ENCODE data around the gene BAIAP2L1.
"Not testable (repeated sequence)": the region's sequence is repeated elsewhere in the genome, so short reads cannot be mapped to it uniquely, and the experiment has no call there.

The BAIAP2L1 gene

DNA sequence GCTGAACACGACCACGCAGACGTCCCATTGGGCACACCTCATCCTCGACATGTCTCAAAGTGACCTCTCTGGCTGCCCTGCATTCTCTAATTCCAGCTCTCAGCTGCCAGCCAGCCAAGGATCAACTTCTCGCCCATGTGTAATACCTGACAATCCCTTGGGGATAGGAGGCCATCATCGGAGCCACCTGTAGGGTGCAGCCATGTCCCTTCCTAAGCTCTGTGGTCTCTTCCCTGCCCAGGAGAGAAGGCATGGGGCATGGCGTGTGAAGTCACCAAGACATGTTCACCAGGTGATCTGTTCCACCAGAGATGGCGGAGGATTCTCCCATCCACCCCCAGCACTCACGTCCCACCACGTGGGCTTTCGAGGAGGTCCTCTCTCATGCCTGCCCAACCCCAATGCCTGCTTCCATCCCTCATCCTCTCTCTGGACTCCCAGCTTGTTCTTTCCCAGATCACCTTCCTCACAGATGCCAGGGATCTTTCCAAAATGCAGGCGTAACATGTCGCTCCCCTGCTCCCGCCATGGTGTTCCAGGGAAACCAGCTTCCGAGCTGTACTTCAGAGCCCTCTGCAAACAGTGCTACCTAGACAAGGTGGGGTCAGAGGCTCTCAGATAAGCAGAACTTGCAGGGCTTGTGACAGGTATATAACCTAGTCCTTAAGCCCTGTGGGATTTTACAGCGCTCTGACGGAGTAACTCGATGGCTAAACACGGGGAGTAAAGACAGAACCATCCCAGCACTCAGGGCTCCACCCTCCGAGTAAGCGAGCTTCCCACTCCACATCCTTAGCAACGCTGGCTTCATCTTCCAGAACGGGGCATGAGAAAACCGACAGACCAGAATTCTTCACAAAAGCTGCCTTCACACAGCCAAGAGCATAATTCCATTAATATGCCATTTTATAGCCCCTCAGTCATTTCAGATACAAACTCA lies 78.3 kb downstream of the BAIAP2L1 start:
- no peak for DNase-seq (ENCODE audit: low read depth)
- H3K4me3 ChIP-seq (ENCODE audit: control insufficient read depth, low read depth, low read length): no peak overlapping the region

DNA sequence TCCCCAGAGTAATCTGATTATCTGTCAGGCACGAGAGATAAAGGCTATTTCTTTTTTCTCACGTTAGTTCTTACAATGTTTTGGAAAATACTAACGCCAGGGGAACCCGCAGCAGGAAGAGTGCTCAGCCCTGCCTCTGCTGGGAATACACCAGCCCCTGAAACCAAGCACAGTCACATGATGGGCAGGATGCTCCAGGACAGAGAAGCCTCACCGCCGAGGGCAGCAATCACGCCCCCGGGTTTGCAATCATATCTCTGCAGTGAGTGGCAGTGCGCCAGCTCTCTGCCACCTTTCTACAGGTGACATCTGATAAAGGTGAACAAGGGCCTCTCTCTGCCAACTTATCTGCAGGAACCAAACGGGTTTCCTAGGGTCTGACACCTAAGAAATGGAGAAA lies 79.6 kb downstream of the BAIAP2L1 start:
- H3K4me3 ChIP-seq (ENCODE audit: control insufficient read depth, low read depth, low read length): no peak overlapping the region
- DNase-seq (ENCODE audit: low read depth): no peak
- TF ChIP-seq, protein P1, sequence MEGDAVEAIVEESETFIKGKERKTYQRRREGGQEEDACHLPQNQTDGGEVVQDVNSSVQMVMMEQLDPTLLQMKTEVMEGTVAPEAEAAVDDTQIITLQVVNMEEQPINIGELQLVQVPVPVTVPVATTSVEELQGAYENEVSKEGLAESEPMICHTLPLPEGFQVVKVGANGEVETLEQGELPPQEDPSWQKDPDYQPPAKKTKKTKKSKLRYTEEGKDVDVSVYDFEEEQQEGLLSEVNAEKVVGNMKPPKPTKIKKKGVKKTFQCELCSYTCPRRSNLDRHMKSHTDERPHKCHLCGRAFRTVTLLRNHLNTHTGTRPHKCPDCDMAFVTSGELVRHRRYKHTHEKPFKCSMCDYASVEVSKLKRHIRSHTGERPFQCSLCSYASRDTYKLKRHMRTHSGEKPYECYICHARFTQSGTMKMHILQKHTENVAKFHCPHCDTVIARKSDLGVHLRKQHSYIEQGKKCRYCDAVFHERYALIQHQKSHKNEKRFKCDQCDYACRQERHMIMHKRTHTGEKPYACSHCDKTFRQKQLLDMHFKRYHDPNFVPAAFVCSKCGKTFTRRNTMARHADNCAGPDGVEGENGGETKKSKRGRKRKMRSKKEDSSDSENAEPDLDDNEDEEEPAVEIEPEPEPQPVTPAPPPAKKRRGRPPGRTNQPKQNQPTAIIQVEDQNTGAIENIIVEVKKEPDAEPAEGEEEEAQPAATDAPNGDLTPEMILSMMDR (conservative IDR thresholded peaks at IDR 0.05; ENCODE audit: control insufficient read depth, insufficient read depth, low read depth, low read length): no peak

More for the DNA sequence above, 78.3 kb downstream of the BAIAP2L1 start:
- TF ChIP-seq, protein P1 (conservative IDR thresholded peaks at IDR 0.05; ENCODE audit: control insufficient read depth, insufficient read depth, low read depth, low read length): no peak

DNA sequence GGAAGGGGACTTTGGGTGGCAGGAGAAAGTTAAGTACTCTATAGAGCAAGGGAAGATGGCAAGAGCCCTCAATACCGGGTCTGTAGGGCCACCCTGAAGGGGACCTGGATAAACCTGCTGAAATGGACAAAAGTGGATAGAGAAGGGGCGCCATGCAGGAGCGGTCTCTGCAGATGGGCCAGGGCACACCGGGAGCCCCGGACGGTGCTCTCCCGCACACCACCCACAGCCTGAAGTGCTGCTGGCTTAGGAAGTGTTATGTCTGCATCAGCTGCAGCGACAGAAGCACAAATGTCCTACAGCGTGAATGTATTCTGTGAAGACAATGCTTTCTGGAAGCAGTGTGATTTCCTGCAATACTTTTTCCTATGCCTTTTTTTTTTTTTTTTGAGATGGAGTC lies 81.7 kb downstream of the BAIAP2L1 start:
- DNase-seq (ENCODE audit: low read depth): no peak
- TF ChIP-seq, protein P1 (conservative IDR thresholded peaks at IDR 0.05; ENCODE audit: control insufficient read depth, insufficient read depth, low read depth, low read length): no peak
- H3K4me3 ChIP-seq (ENCODE audit: control insufficient read depth, low read depth, low read length): no peak overlapping the region

DNA sequence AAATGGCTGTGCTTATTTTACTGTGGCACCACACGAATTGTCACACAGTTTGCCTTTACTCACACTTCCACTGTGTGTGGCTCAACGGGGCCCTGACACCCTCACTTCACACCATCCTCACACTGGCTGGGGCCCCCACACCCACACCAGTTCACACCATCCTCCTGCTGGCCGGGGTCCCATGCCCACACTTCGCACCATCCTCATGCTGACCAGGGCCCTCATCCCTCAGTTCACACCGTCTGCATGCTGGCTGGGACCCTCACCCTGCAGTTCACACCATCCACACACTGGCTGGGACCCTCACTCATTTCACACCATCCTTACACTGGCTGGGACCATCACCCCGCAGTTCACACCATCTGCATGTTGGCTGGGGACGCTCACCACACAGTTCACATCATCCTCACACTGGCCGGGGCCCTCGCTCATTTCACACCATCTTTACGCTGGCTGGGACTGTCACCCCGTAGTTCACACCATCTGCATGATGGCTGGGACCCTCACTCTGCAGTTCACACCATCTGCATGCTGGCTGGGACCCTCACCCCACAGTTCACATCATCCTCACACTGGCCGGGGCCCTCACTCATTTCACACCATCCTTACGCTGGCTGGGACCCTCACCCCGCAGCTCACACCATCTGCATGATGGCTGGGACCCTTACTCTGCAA lies 83.4 kb downstream of the BAIAP2L1 start:
- TF ChIP-seq, protein P1 (conservative IDR thresholded peaks at IDR 0.05; ENCODE audit: control insufficient read depth, insufficient read depth, low read depth, low read length): no peak
- no peak for DNase-seq (ENCODE audit: low read depth)
- H3K4me3 ChIP-seq (ENCODE audit: control insufficient read depth, low read depth, low read length): no peak overlapping the region

DNA sequence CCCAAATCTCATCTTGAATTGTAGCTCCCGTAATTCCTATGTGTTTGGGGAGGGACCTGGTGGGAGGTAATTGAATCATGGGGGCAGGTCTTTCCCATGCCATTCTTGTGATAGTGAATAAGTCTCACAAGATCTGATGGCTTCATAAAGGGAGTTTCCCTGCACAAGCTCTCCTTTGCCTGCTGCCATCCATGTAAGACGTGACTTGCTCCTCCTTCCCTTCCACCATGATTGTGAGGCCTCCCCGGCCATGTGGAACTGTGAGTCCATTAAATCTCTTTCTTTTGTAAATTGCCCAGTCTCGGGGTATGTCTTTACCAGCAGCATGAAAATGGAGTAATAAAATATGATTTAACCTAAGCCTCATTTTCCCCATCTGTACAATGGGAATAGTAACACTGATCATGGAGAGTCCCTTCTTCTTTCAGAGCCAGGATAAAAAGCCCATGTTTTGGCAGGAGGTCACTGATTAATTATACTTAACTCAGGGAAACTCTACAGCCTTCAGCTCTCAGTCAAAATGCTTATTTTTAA lies 84.8 kb downstream of the BAIAP2L1 start:
- H3K4me3 ChIP-seq (ENCODE audit: control insufficient read depth, low read depth, low read length); DNase-seq (ENCODE audit: low read depth): not testable (repeated sequence)

DNA sequence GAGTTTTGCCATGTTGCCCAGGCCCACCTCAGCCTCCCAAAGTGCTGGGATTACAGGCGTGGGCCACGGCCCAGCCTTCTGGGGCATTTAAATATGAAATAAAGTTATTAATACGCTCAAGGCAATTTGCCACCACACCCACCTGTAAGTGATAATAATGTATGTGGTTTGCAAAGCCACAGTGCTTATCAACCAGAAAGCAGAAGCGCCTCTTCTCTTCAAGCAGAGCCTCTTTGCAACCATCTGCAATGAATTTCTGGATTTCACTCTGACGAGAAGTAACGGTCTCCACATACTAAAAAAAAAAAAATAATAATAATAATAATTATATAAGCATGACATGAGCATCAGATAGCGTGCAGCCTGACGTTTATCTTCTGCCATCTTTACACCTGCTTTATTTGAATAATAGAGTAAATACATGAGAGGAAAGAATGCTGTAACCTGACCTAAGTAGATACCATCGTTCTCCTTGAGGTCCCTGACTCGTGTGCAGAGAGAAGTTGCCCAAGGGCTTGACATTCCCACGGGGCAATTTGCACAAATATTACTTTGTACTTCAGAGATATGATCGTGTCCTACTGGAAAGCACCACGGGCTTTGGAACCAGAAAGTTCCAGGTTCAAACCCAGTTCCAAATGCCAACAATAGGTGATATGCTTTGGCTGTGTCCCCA lies 85.4 kb downstream of the BAIAP2L1 start:
- no peak overlapping the region for H3K4me3 ChIP-seq (ENCODE audit: control insufficient read depth, low read depth, low read length)
- DNase-seq (ENCODE audit: low read depth): no peak
- TF ChIP-seq, protein P1 (conservative IDR thresholded peaks at IDR 0.05; ENCODE audit: control insufficient read depth, insufficient read depth, low read depth, low read length): no peak

Measured in fibroblast of mammary gland (primary cell).